IgD-negative memory B cell (primary cell): ENCODE measurements around the gene LRRC18. TPM values are rescaled to one million over a fixed set of nuclear protein-coding genes. Genes with fewer than 3 reads are reported as not detected.
A peak's percentile ranks its signal among the peaks of the same experiment; 100 is the strongest.

Experiments
- H3K27ac Mint-ChIP-seq, 3 donors: one replicate each; pipeline ENCODE4 v1.8.0; 2020 to 2022; ENCODE audit warnings: mild to moderate bottlenecking in 3 of 3, mixed read lengths in 3 of 3, moderate library complexity in 1 of 3
- H3K27me3 Mint-ChIP-seq: one replicate; pipeline ENCODE4 v1.8.0; 2021; ENCODE audit warnings: mixed read lengths
- H3K36me3 Mint-ChIP-seq: one replicate; pipeline ENCODE4 v1.8.0; 2020; ENCODE audit warnings: mild to moderate bottlenecking, mixed read lengths
- H3K4me1 Mint-ChIP-seq, 3 donors: one replicate each; pipeline ENCODE4 v1.8.0; 2020 to 2022; ENCODE audit warnings: mixed read lengths in 3 of 3, mild to moderate bottlenecking in 1 of 3
- H3K4me3 Mint-ChIP-seq, 4 donors: one replicate each; pipeline ENCODE4 v1.8.0; 2020 to 2022; ENCODE audit warnings: mild to moderate bottlenecking in 4 of 4, mixed read lengths in 4 of 4, moderate library complexity in 3 of 4
- H3K9me3 Mint-ChIP-seq, 3 donors: one replicate each; pipeline ENCODE4 v1.8.0; 2020 to 2021; ENCODE audit warnings: mixed read lengths in 3 of 3, mild to moderate bottlenecking in 1 of 3
- polyA plus RNA-seq: library from polyadenylated mRNA; unstranded; fragments of 300-500 nt; fragmentation: Illumina TruSeq; gene quantifications from one replicate; pipeline ENCODE4 v1.2.3, GENCODE V29; 2021

Gene LRRC18
- polyA plus RNA-seq, 1 donor from 2014 or later = 0.58 TPM

DNA sequence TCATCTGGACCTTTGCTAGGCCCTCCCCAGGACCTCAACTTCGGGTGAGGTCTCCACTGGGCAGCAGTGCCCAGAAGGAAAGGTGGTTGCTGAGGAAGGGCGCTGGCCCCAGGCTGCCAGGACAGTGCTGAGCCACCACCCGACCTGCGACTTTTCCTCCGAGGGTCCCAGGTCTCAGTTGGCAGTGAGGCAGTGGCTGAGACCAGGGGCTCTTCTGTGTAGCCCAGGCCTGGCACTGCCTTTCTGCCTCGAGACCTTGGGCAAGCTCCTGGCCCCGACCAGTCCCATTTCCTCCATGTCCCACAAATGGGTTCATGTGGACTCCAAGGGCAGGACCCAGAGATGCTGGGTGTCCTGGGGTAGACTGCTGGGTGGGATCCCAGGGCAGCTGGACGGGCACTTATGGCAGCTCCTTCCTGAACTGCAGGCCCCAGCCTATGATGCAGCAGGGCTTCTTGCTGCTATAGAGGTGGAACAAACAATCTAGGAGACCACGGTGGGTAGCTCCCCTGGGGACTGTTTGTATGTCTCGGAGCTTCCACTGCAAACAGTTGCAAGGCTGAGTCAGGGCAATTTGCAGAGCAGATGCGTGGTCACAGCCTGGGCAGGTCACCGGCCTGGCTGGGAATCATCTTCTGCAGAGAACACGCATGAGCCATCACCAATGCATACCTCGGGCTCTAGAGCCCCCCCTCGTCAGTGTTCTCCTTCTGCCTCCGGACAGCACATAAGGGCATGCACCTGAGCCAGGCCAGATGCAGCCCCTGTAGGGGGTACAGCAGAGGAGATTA lies 17.9 kb upstream of the LRRC18 start:
- H3K27me3 Mint-ChIP-seq = no peaks in the 10 kb centered on the region
- peak overlapping the region in 1 of 3 donors; percentile 63 for H3K27ac Mint-ChIP-seq
- H3K4me3 Mint-ChIP-seq = no peak overlapping the region
- peaks cover 0 to 1% (median 0%) of the 10 kb centered on the region in 3 donors for H3K4me1 Mint-ChIP-seq
- H3K9me3 Mint-ChIP-seq = no peaks in the 10 kb centered on the region
- H3K36me3 Mint-ChIP-seq = peaks cover 8% of the 10 kb centered on the region

- H3K27me3 Mint-ChIP-seq = no peaks in the 10 kb centered on the region
- no peak overlapping the region for H3K4me3 Mint-ChIP-seq
- no peaks in the 10 kb centered on the region for H3K4me1 Mint-ChIP-seq
- H3K36me3 Mint-ChIP-seq = peaks cover 10% of the 10 kb centered on the region
- no peak overlapping the region for H3K27ac Mint-ChIP-seq
- no peaks in the 10 kb centered on the region for H3K9me3 Mint-ChIP-seq
Measured at GRCh38 chr10:48951707-48952106, 12.1 kb upstream of the LRRC18 start.

- no peaks in the 10 kb centered on the region for H3K27me3 Mint-ChIP-seq
- H3K4me1 Mint-ChIP-seq = no peaks in the 10 kb centered on the region
- H3K9me3 Mint-ChIP-seq = no peaks in the 10 kb centered on the region
- H3K27ac Mint-ChIP-seq = peak overlapping the region in 1 of 3 donors; percentile 32
- H3K36me3 Mint-ChIP-seq = peaks cover 10% of the 10 kb centered on the region
- no peak overlapping the region for H3K4me3 Mint-ChIP-seq
Measured at GRCh38 chr10:48948470-48949037, 8.9 kb upstream of the LRRC18 start.

DNA sequence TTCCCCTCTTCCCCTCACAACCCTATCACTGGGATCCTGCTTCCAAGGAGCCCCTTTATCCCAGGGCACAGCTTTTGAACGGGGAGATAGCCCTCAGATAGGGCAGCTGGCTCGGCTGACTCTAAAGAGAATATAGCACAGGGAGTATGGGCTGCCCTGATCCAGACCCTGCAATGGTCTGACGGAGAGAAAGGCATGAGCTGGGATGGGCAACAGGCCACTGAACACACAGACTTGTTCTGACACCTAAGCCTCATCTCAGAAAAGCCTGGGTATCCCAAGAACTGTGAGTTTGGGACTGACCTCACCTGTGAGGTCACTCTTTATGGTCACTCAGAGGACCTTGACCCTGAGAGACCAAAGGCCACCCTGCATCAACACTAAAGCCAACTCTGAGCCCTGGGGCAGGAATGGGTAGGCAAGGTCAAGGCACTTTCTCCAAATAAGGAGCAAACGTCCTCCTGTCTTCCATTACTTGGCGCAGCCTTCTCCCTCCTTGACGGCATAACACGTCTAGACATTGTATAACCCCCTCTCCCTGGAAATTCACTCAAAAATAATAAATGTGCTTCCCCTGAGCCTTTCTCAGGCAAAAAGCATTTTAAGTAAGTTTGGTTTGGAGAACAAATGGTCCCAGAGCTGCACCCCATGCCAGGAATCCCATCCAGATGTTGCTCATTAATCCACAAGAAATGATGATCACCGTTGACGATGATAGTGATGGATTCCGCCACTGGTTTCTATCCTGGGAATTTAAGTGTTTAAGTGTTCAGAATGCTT lies 8.2 kb upstream of the LRRC18 start:
- H3K4me1 Mint-ChIP-seq = no peaks in the 10 kb centered on the region
- H3K36me3 Mint-ChIP-seq = peaks cover 10% of the 10 kb centered on the region
- H3K27ac Mint-ChIP-seq = peak overlapping the region in 1 of 3 donors; percentile 32
- H3K4me3 Mint-ChIP-seq = no peak overlapping the region
- no peaks in the 10 kb centered on the region for H3K27me3 Mint-ChIP-seq
- H3K9me3 Mint-ChIP-seq = no peaks in the 10 kb centered on the region

GRCh38 chr10:48946891-48947500 lies 7.4 kb upstream of the LRRC18 start:
- peak overlapping the region in 2 of 3 donors; percentile 22 to 30 for H3K27ac Mint-ChIP-seq
- no peaks in the 10 kb centered on the region for H3K4me1 Mint-ChIP-seq
- H3K27me3 Mint-ChIP-seq = no peaks in the 10 kb centered on the region
- H3K36me3 Mint-ChIP-seq = peaks cover 10% of the 10 kb centered on the region
- H3K9me3 Mint-ChIP-seq = no peaks in the 10 kb centered on the region
- no peak overlapping the region for H3K4me3 Mint-ChIP-seq

DNA sequence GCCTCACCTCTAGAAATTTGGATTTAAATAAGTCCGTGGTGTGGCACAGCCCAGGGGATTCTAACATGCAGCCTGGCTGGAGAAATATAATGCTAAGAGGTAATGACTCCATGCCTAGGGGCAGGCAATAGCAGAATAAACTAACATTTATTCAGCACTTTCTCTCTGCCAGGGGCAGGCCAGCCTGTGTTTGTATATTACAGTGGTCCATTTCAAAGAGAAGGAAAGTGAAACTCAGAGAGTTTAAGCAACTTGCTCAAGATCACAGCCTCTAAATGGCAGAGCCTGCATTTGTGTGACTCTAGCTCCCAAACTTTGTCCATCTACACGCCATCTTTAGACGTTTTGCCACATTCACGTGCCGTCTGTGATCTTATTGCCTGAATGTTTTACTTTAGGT lies 6.7 kb upstream of the LRRC18 start:
- Mint-ChIP-seq H3K4me3 (no peak overlapping the region), H3K27me3 (no peaks in the 10 kb centered on the region), H3K27ac (peak overlapping the region in 2 of 3 donors; percentile 22 to 30), H3K9me3 (no peaks in the 10 kb centered on the region), H3K36me3 (peaks cover 7% of the 10 kb centered on the region), H3K4me1 (no peaks in the 10 kb centered on the region)

GRCh38 chr10:48945441-48946130 lies 5.9 kb upstream of the LRRC18 start:
- H3K27me3 Mint-ChIP-seq = no peaks in the 10 kb centered on the region
- peak overlapping the region in 1 of 3 donors; percentile 31 for H3K27ac Mint-ChIP-seq
- no peaks in the 10 kb centered on the region for H3K9me3 Mint-ChIP-seq
- peaks cover 5% of the 10 kb centered on the region for H3K36me3 Mint-ChIP-seq
- H3K4me3 Mint-ChIP-seq = no peak overlapping the region
- H3K4me1 Mint-ChIP-seq = no peaks in the 10 kb centered on the region

DNA sequence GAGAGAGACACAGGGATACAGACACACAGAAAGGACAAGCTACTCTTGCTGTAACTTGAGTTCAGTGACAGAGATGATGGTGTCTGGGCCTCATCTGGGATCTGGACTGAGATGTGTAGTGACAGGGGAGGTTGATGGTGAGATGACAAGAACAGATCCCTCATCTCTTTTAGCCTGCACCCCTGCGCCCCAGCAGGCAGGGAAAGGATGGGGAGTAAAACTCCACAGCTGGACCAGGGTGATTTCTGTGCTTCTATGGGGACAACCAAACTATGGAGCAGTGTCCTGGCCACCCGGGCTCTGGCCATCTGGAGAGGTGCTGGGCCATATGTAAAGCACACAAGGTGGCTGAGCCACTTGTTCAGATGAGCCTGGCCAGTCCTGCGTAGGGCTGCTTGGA lies 4.5 kb upstream of the LRRC18 start:
- Mint-ChIP-seq H3K9me3 (no peaks in the 10 kb centered on the region), H3K36me3 (peaks cover 5% of the 10 kb centered on the region), H3K27ac (peak overlapping the region in 2 of 3 donors; percentile 63 to 87), H3K4me3 (no peak overlapping the region), H3K27me3 (no peaks in the 10 kb centered on the region), H3K4me1 (no peaks in the 10 kb centered on the region)

DNA sequence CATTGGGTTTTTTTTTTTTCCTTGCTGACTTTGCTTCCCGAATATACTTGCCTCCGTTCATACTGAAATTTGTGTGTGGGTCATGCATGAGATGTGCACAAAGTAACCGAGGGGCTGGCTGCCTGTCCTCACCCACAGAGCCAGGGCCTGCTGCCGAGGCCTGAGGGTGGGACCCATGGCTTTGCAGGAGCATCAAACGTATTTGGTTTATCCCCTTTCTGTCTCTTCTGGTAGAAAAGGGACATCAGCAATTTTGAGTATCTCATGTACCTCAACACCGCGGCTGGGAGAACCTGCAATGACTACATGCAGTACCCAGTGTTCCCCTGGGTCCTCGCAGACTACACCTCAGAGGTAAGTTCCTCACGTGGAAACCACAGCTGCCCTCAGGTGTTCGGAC lies 3.5 kb upstream of the LRRC18 start:
- H3K36me3 Mint-ChIP-seq = peaks cover 3% of the 10 kb centered on the region
- no peak overlapping the region for H3K4me3 Mint-ChIP-seq
- no peaks in the 10 kb centered on the region for H3K27me3 Mint-ChIP-seq
- no peaks in the 10 kb centered on the region for H3K9me3 Mint-ChIP-seq
- H3K27ac Mint-ChIP-seq = peak overlapping the region in 1 of 3 donors; percentile 83
- no peaks in the 10 kb centered on the region for H3K4me1 Mint-ChIP-seq

DNA sequence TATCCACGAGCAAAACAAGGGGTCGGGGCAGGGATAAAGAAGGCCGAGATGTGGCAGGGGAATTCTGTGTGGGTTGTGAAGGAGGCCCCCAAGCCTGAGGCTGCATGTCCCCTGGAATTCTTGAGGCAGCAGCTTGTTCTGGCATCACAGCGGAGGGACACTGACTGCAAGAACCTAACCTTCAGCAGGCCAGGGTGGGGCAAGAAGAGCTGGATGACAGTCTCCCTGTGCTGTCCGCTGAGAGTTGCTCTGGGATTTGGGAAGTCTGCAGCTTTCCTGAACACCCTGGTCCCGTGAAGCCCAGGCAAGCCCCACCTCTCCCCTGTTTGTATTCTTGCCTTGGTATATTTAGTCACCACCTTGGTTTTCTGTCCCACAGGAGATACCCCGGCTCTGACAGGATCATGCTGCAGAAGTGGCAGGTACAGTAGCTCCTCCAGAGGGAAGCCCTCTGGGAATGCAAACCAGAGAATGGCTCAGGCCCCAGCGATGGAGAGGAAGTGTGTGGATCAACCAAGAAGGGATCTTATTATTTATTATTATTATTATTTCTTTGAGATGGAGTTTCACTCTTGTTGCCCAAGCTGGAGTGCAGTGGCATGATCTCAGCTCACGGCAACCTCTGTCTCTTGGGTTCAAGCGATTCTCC lies 1.9 kb upstream of the LRRC18 start:
- Mint-ChIP-seq H3K4me3 (no peak overlapping the region), H3K9me3 (no peaks in the 10 kb centered on the region), H3K27ac (peak overlapping the region in 2 of 3 donors; percentile 27), H3K27me3 (no peaks in the 10 kb centered on the region), H3K36me3 (peaks cover 3% of the 10 kb centered on the region), H3K4me1 (no peaks in the 10 kb centered on the region)

DNA sequence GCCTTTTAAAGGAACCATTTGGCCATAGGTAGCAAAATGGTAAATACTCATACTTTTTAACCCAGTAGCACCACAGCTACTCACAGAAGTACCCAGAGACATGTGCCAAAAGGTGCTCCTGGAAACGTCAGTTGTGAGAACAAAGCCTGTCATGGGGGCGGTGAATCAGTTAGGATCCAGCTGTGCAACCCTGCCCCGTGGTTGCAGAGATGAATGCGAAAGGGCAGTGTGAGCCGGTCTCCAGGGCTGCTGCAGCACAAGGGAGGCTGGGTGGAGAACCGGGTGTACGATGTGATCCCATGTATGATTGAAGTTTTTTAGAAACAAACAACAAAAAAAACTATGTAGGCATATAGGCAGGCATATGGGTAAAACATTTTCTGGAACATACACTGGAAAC lies 1.3 kb upstream of the LRRC18 start:
- Mint-ChIP-seq H3K4me3 (no peak overlapping the region), H3K4me1 (no peaks in the 10 kb centered on the region), H3K27ac (peak overlapping the region in 1 of 3 donors; percentile 27), H3K9me3 (no peaks in the 10 kb centered on the region), H3K36me3 (peaks cover 3% of the 10 kb centered on the region), H3K27me3 (no peaks in the 10 kb centered on the region)

DNA sequence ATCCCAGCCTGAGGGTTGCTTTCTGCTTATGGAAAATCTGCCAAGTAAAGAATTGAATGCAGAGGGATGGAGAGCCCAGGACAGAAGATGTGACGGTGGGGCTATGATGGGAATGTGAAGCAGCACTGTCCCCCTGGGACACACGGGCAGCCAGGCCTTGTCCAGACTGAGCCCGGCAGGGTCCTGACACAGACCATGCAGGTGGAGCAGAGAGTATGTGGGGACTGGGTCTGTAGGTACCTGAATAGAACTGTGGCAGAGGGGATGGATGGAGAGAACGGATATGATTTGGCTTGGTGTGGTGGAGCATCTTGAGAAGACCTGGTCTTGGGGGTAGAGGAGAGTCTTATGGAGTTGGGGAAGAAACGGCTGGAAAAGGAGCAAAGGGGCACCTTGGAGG lies 732 bp upstream of the LRRC18 start:
- Mint-ChIP-seq H3K9me3 (no peaks in the 10 kb centered on the region), H3K4me3 (no peak overlapping the region)

GRCh38 chr10:48938990-48939536 lies 577 bp downstream of the LRRC18 start:
- Mint-ChIP-seq H3K27me3 (no peaks in the 10 kb centered on the region), H3K36me3 (peaks cover 3% of the 10 kb centered on the region), H3K9me3 (no peaks in the 10 kb centered on the region), H3K27ac (peak overlapping the region in 1 of 3 donors; percentile 28), H3K4me3 (no peak overlapping the region), H3K4me1 (no peaks in the 10 kb centered on the region)

More for the DNA sequence above, 732 bp upstream of the LRRC18 start:
- H3K27ac Mint-ChIP-seq = peak overlapping the region in 1 of 3 donors; percentile 27
- H3K27me3 Mint-ChIP-seq = no peaks in the 10 kb centered on the region
- no peaks in the 10 kb centered on the region for H3K4me1 Mint-ChIP-seq
- peaks cover 3% of the 10 kb centered on the region for H3K36me3 Mint-ChIP-seq

DNA sequence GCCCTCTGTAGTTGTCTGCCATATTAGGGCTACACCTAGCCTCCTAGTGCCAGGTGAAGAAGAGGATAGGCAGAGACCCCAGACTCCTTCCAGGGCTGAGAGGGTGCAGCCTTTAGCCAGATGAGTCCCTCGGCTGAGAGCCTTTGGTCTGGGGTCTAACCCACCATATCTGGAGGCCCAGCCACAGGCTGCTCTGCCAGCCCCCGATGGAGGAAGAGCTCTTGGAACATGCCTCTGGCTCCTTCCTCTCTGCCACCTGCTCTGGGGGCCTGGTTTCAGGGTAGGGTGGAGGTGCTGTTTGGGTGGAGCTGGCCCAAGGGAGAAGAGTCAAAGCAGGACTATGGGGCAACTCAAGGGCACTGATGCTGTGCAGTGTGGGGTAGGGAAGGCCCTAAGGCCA lies 1.4 kb downstream of the LRRC18 start:
- no peaks in the 10 kb centered on the region for H3K27me3 Mint-ChIP-seq
- H3K4me3 Mint-ChIP-seq = no peak overlapping the region
- no peak overlapping the region for H3K27ac Mint-ChIP-seq
- H3K36me3 Mint-ChIP-seq = peaks cover 3% of the 10 kb centered on the region
- H3K4me1 Mint-ChIP-seq = no peaks in the 10 kb centered on the region
- H3K9me3 Mint-ChIP-seq = no peaks in the 10 kb centered on the region
